Measurements from ENCODE around the gene TANC1.

Gene TANC1

DNA sequence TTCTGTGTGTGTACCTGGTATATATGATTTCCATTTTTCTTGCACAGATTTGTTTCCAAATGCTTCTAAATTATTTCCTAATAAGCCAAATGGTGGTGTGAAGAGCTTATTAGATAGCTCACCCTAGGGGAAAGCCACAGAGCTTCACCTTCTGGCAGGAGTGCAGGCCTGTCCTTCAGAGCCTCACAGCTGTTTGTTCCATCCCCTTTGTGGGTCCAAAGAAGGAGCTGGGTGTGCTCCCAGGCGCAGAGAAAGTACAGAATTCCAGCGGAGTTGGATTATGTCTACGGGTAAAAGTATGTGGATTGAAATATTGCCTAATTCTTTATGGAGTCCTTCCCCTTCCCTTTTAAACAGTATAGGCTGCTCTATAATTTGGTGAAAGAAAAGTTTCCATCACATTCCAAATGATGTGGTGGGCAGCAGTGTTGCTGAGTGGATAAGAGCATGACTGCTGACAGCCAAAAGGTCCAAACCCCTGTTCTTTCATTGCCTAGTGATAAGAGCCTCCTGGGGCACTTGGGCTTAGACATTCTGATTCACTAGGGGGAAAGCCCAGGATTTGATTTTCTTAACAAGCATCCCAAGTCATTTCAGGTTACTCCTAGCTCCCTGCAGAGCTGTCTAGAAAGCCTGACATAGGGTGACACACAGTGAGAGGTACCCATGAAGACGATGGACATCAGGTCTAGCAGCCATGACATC is 231.5 kb downstream of the TANC1 start:
- H3K9me3 ChIP-seq (replicated peaks in 1 of 2; ENCODE audit: control insufficient read depth in 2 of 2, insufficient read depth in 1 of 2, low read depth in 1 of 2, low read length in 2 of 2) = no peaks in the 10 kb centered on the region
- H3K4me3 ChIP-seq (ENCODE audit: low read length in 2 of 2) = no peak overlapping the region
- no peak overlapping the region for H3K23ac ChIP-seq (ENCODE audit: low read depth, low read length, poor library complexity)
- DNase-seq (ENCODE audit: low spot score) = no peak
- no peaks in the 10 kb centered on the region for H3K79me1 ChIP-seq (ENCODE audit: low read depth, low read length)
- no peak overlapping the region for H2BK5ac ChIP-seq (ENCODE audit: low read length)
- no peak overlapping the region for H2AFZ ChIP-seq (ENCODE audit: low read length)
- no peak overlapping the region for H3K18ac ChIP-seq (ENCODE audit: low read length)
- H4K91ac ChIP-seq (ENCODE audit: low read depth, low read length, poor library complexity) = no peak overlapping the region
- H2BK120ac ChIP-seq (ENCODE audit: low read depth, low read length) = no peak overlapping the region
- no peak overlapping the region for H3K27ac ChIP-seq (replicated peaks; ENCODE audit: low read length)
- H2BK12ac ChIP-seq (ENCODE audit: low read length) = no peak overlapping the region
- no CpG with 5 or more reads among the region's 4 CpGs for WGBS, 2 donors (ENCODE audit: extremely low coverage in 2 of 2, insufficient read length in 2 of 2, insufficient replicate concordance in 1 of 2)
- no peak overlapping the region for H4K8ac ChIP-seq (ENCODE audit: low read depth, low read length)
- no peak overlapping the region for H3K4ac ChIP-seq (ENCODE audit: low read length)
- H2AK5ac ChIP-seq (ENCODE audit: low read depth, low read length) = no peak overlapping the region
- peaks cover 0 to 74% of the 10 kb centered on the region in 2 donors for H3K36me3 ChIP-seq (replicated peaks in 1 of 2; ENCODE audit: control insufficient read depth in 2 of 2, insufficient read depth in 2 of 2, low read length in 2 of 2)
- H3K4me1 ChIP-seq (ENCODE audit: control insufficient read depth in 2 of 2, insufficient read depth in 1 of 2, low read depth in 1 of 2, low read length in 2 of 2) = peaks cover 17 to 20% of the 10 kb centered on the region in 2 donors
- H3K9ac ChIP-seq (ENCODE audit: low read depth, low read length, poor library complexity) = no peak overlapping the region
- H3K27me3 ChIP-seq (ENCODE audit: control insufficient read depth in 3 of 3, insufficient read depth in 3 of 3, low read depth in 1 of 3, low read length in 3 of 3) = no peaks in the 10 kb centered on the region
- H3K14ac ChIP-seq (ENCODE audit: low read length) = no peak overlapping the region
- H3K4me2 ChIP-seq (ENCODE audit: insufficient read depth, low read length, poor library complexity, severe bottlenecking) = no peak overlapping the region
- no peak overlapping the region for H2BK15ac ChIP-seq (ENCODE audit: low read length)

DNA sequence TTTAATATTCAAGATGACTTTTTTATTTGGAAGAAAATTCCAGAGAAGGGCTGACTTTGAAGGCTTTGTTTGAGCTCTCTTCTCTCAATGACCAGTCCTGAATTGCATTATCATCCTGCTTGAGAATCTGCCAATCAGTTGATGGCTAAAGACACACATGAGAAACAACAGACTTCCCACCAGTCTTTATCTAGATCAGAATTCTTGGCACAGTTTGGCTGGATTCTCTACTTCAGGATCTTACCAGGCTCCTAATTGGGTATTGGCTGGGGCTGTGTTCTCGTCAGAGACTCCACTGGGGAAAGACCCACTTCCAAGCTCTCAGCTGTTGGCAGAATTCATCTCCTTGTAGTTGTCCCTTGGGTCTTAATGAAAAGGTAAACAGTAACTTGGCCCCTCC is 232.1 kb downstream of the TANC1 start:
- Histone ChIP-seq H4K91ac (ENCODE audit: low read depth, low read length, poor library complexity) (no peak overlapping the region), H4K8ac (ENCODE audit: low read depth, low read length) (no peak overlapping the region), H3K4ac (ENCODE audit: low read length) (no peak overlapping the region), H3K27me3 (ENCODE audit: control insufficient read depth in 3 of 3, insufficient read depth in 3 of 3, low read depth in 1 of 3, low read length in 3 of 3) (no peaks in the 10 kb centered on the region), H2BK15ac (ENCODE audit: low read length) (no peak overlapping the region), H3K4me1 (ENCODE audit: control insufficient read depth in 2 of 2, insufficient read depth in 1 of 2, low read depth in 1 of 2, low read length in 2 of 2) (peaks cover 17 to 21% of the 10 kb centered on the region in 2 donors), H3K79me1 (ENCODE audit: low read depth, low read length) (no peaks in the 10 kb centered on the region), H3K27ac (replicated peaks; ENCODE audit: low read length) (no peak overlapping the region), H3K4me2 (ENCODE audit: insufficient read depth, low read length, poor library complexity, severe bottlenecking) (no peak overlapping the region), H2BK5ac (ENCODE audit: low read length) (no peak overlapping the region), H3K23ac (ENCODE audit: low read depth, low read length, poor library complexity) (no peak overlapping the region), H2AFZ (ENCODE audit: low read length) (no peak overlapping the region), H3K4me3 (ENCODE audit: low read length in 2 of 2) (no peak overlapping the region), H3K9me3 (replicated peaks in 1 of 2; ENCODE audit: control insufficient read depth in 2 of 2, insufficient read depth in 1 of 2, low read depth in 1 of 2, low read length in 2 of 2) (peaks cover 0 to 5% of the 10 kb centered on the region in 2 donors), H2BK120ac (ENCODE audit: low read depth, low read length) (no peak overlapping the region), H2BK12ac (ENCODE audit: low read length) (no peak overlapping the region), H2AK5ac (ENCODE audit: low read depth, low read length) (no peak overlapping the region), H3K18ac (ENCODE audit: low read length) (no peak overlapping the region), H3K14ac (ENCODE audit: low read length) (no peak overlapping the region), H3K9ac (ENCODE audit: low read depth, low read length, poor library complexity) (no peak overlapping the region), H3K36me3 (replicated peaks in 1 of 2; ENCODE audit: control insufficient read depth in 2 of 2, insufficient read depth in 2 of 2, low read length in 2 of 2) (peaks cover 0 to 74% of the 10 kb centered on the region in 2 donors)
- no peak for DNase-seq (ENCODE audit: low spot score)
- WGBS, 2 donors (ENCODE audit: extremely low coverage in 2 of 2, insufficient read length in 2 of 2, insufficient replicate concordance in 1 of 2) = no CpG with 5 or more reads among the region's 1 CpG

DNA sequence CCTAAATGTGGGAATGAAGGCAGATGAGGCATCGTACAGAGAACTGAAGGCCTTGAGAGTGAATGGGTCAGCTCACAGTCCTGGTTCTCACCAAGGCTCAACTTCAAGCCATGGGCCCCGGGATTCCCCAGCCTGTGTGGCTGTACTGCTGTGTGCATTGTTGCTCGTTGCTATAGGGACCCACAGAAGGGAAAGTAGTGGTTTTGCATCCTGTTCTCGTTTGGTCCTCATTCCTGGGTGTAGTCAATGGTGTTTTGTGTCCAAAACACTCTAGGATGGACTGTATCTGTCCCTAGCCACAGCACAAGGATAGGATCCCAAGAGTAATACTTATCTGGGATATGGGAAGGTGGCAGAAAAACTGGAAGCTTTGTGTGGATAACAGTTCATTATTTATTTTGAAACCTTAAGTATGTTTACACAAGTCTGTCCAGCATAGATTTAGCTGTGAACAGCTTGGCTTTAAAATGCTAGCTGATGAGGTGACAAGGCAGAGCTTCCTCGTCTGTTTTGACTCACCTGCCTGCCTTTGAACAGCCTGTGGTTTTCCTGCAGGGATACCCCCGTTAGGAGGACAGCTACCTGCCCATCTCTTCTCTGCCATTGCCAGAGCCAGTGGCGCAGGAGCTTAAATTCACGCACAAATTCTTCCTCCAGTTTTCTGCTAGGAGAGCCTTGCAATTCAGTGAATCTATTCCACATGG is 233.1 kb downstream of the TANC1 start:
- H3K27me3 ChIP-seq (ENCODE audit: control insufficient read depth in 3 of 3, insufficient read depth in 3 of 3, low read depth in 1 of 3, low read length in 3 of 3) = no peaks in the 10 kb centered on the region

DNA sequence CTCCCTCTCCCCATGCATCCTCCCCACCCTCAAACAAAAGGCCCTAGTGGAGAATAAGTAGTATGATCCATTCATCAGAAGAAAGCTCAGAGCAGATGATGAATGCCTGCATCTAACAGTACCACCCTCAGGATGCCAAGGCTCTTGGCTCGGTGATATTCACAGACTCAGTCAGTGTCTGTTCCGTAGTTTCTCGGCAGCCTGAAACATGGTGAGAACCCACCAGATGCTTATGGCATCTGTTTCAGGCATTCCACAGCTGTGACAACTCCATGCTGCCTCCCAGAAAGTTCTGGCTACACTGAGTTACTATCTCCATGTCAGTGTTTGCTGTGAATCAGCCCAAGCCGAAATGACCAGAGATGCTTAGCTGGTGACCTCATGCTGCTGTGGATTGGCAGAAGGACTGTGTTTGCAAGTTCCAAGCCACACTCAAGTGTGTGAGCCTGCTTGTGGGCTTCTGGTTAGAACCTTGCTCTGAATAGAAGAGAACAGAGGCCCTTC is 234.2 kb downstream of the TANC1 start:
- no peak overlapping the region for H2BK120ac ChIP-seq (ENCODE audit: low read depth, low read length)
- peaks cover 2 to 9% of the 10 kb centered on the region in 2 donors for H3K9me3 ChIP-seq (replicated peaks in 1 of 2; ENCODE audit: control insufficient read depth in 2 of 2, insufficient read depth in 1 of 2, low read depth in 1 of 2, low read length in 2 of 2)
- WGBS, 2 donors (ENCODE audit: extremely low coverage in 2 of 2, insufficient read length in 2 of 2, insufficient replicate concordance in 1 of 2) = no CpG with 5 or more reads among the region's 4 CpGs
- H3K9ac ChIP-seq (ENCODE audit: low read depth, low read length, poor library complexity) = no peak overlapping the region
- H4K8ac ChIP-seq (ENCODE audit: low read depth, low read length) = no peak overlapping the region
- H2BK12ac ChIP-seq (ENCODE audit: low read length) = no peak overlapping the region
- no peak overlapping the region for H3K4me2 ChIP-seq (ENCODE audit: insufficient read depth, low read length, poor library complexity, severe bottlenecking)
- no peak overlapping the region for H4K91ac ChIP-seq (ENCODE audit: low read depth, low read length, poor library complexity)
- no peak overlapping the region for H2AK5ac ChIP-seq (ENCODE audit: low read depth, low read length)
- H2BK5ac ChIP-seq (ENCODE audit: low read length) = no peak overlapping the region
- peaks cover 17 to 21% of the 10 kb centered on the region in 2 donors for H3K4me1 ChIP-seq (ENCODE audit: control insufficient read depth in 2 of 2, insufficient read depth in 1 of 2, low read depth in 1 of 2, low read length in 2 of 2)
- H3K27ac ChIP-seq (replicated peaks; ENCODE audit: low read length) = no peak overlapping the region
- no peak overlapping the region for H2AFZ ChIP-seq (ENCODE audit: low read length)
- no peak overlapping the region for H3K18ac ChIP-seq (ENCODE audit: low read length)
- H3K14ac ChIP-seq (ENCODE audit: low read length) = no peak overlapping the region
- peaks cover 0 to 68% of the 10 kb centered on the region in 2 donors for H3K36me3 ChIP-seq (replicated peaks in 1 of 2; ENCODE audit: control insufficient read depth in 2 of 2, insufficient read depth in 2 of 2, low read length in 2 of 2)
- no peak overlapping the region for H3K23ac ChIP-seq (ENCODE audit: low read depth, low read length, poor library complexity)
- no peaks in the 10 kb centered on the region for H3K27me3 ChIP-seq (ENCODE audit: control insufficient read depth in 3 of 3, insufficient read depth in 3 of 3, low read depth in 1 of 3, low read length in 3 of 3)
- DNase-seq (ENCODE audit: low spot score) = no peak
- H3K79me1 ChIP-seq (ENCODE audit: low read depth, low read length) = no peaks in the 10 kb centered on the region
- no peak overlapping the region for H3K4ac ChIP-seq (ENCODE audit: low read length)
- H3K4me3 ChIP-seq (ENCODE audit: low read length in 2 of 2) = no peak overlapping the region
- H2BK15ac ChIP-seq (ENCODE audit: low read length) = no peak overlapping the region

More for the DNA sequence above, 233.1 kb downstream of the TANC1 start:
- peak overlapping the region; percentile 12 for H3K4ac ChIP-seq (ENCODE audit: low read length)
- H4K91ac ChIP-seq (ENCODE audit: low read depth, low read length, poor library complexity) = peak overlapping the region; percentile 82
- H2BK120ac ChIP-seq (ENCODE audit: low read depth, low read length) = no peak overlapping the region
- H2BK15ac ChIP-seq (ENCODE audit: low read length) = no peak overlapping the region
- WGBS, 2 donors (ENCODE audit: extremely low coverage in 2 of 2, insufficient read length in 2 of 2, insufficient replicate concordance in 1 of 2) = no CpG with 5 or more reads among the region's 8 CpGs
- H3K14ac ChIP-seq (ENCODE audit: low read length) = no peak overlapping the region
- no peak overlapping the region for H3K4me3 ChIP-seq (ENCODE audit: low read length in 2 of 2)
- H3K36me3 ChIP-seq (replicated peaks in 1 of 2; ENCODE audit: control insufficient read depth in 2 of 2, insufficient read depth in 2 of 2, low read length in 2 of 2) = peaks cover 0 to 73% of the 10 kb centered on the region in 2 donors
- peaks cover 17 to 21% of the 10 kb centered on the region in 2 donors for H3K4me1 ChIP-seq (ENCODE audit: control insufficient read depth in 2 of 2, insufficient read depth in 1 of 2, low read depth in 1 of 2, low read length in 2 of 2)
- H3K9me3 ChIP-seq (replicated peaks in 1 of 2; ENCODE audit: control insufficient read depth in 2 of 2, insufficient read depth in 1 of 2, low read depth in 1 of 2, low read length in 2 of 2) = peaks cover 2 to 9% of the 10 kb centered on the region in 2 donors
- no peak overlapping the region for H4K8ac ChIP-seq (ENCODE audit: low read depth, low read length)
- H3K27ac ChIP-seq (replicated peaks; ENCODE audit: low read length) = no peak overlapping the region
- no peak overlapping the region for H2BK5ac ChIP-seq (ENCODE audit: low read length)
- H3K4me2 ChIP-seq (ENCODE audit: insufficient read depth, low read length, poor library complexity, severe bottlenecking) = no peak overlapping the region
- H3K9ac ChIP-seq (ENCODE audit: low read depth, low read length, poor library complexity) = no peak overlapping the region
- DNase-seq (ENCODE audit: low spot score) = no peak
- no peak overlapping the region for H2AK5ac ChIP-seq (ENCODE audit: low read depth, low read length)
- no peaks in the 10 kb centered on the region for H3K79me1 ChIP-seq (ENCODE audit: low read depth, low read length)
- H3K18ac ChIP-seq (ENCODE audit: low read length) = peak overlapping the region; percentile 71
- H2BK12ac ChIP-seq (ENCODE audit: low read length) = no peak overlapping the region
- H3K23ac ChIP-seq (ENCODE audit: low read depth, low read length, poor library complexity) = no peak overlapping the region
- H2AFZ ChIP-seq (ENCODE audit: low read length) = no peak overlapping the region
